ENCODE data around the gene C4BPB. TPM values are rescaled to one million over a fixed set of nuclear protein-coding genes. Genes with fewer than 3 reads are reported as not detected.

C4BPB gene
- total and polyA plus RNA-seq, 2 of the 8 experiments (the other 6 are each of a cell fraction or from before 2014, with no cell fraction given): not detected

- no peak for TF ChIP-seq ASH2L (IDR thresholded peaks at IDR 0.05; ENCODE audit: low read length)
- no peak for TF ChIP-seq SAP30 (IDR thresholded peaks at IDR 0.05; ENCODE audit: insufficient read depth, insufficient replicate concordance, low read length)
- no peak for TF ChIP-seq SIRT6 (IDR thresholded peaks at IDR 0.05; ENCODE audit: low read length)
- TF ChIP-seq CEBPB (IDR thresholded peaks at IDR 0.05; ENCODE audit: low read depth, low read length): no peak
- TF ChIP-seq SIX5 (IDR thresholded peaks at IDR 0.05; ENCODE audit: low read depth, low read length): no peak
Measured at GRCh38 chr1:207054491-207054890, 34.2 kb upstream of the C4BPB start (continued).

Measured in H1 (cell line).